Activated B cell treated with CpG ODN at 0.5 μM for 24 hours (primary cell): ENCODE data around the gene EDN1. TPM values are rescaled to one million over a fixed set of nuclear protein-coding genes. Genes with fewer than 3 reads are reported as not detected.

Experiments
- ATAC-seq: fragments of 200-7000 bp; cut with Tn5 transposase; one replicate; pipeline ENCODE4 v1.10.0; 2021; ENCODE audit warnings: low read depth, mild to moderate bottlenecking, moderate library complexity
- CTCF ChIA-PET: fragments of 350-600 bp; sonication (Branson Sonifier 250); formaldehyde crosslinking; loops from one replicate; lab custom pipeline; 2021; ENCODE audit warnings: antibody characterized with exemption; lab: Charles Lee
- POLR2A ChIA-PET: fragments of 350-600 bp; sonication (Branson Sonifier 250); formaldehyde crosslinking; loops from one replicate; lab custom pipeline; 2021; ENCODE audit warnings: antibody characterized with exemption; lab: Charles Lee
- DNase-seq: peaks from one replicate; pipeline ENCODE4 v3.0.0; 2022
- H3K27ac Mint-ChIP-seq: one replicate; pipeline ENCODE4 v1.8.0; 2020; ENCODE audit warnings: mixed read lengths
- H3K27me3 Mint-ChIP-seq: one replicate; pipeline ENCODE4 v1.8.0; 2021; ENCODE audit warnings: mixed read lengths
- H3K36me3 Mint-ChIP-seq: one replicate; pipeline ENCODE4 v1.8.0; 2021; ENCODE audit warnings: low read depth, mixed read lengths
- H3K4me1 Mint-ChIP-seq: one replicate; pipeline ENCODE4 v1.8.0; 2021; ENCODE audit warnings: mixed read lengths
- H3K4me3 Mint-ChIP-seq: one replicate; pipeline ENCODE4 v1.8.0; 2020; ENCODE audit warnings: mild to moderate bottlenecking, mixed read lengths
- H3K9me3 Mint-ChIP-seq: one replicate; pipeline ENCODE4 v1.8.0; 2020; ENCODE audit warnings: mixed read lengths
- intact Hi-C: fragments of 100-400 bp; cut with micrococcal nuclease; formaldehyde crosslinking; loops from one replicate; pipeline ENCODE4 v1.15.1; 2024
- total RNA-seq: library from RNA; stranded (reverse); gene quantifications from 2 replicates; pipeline ENCODE4 v1.2.3, GENCODE V29; 2022
- TF ChIP-seq, protein P1 (sequence below): fragments of 200-600 bp; IDR thresholded peaks from one replicate; pipeline ENCODE4 v1.8.0; 2022; ENCODE audit warnings: antibody characterized with exemption, mild to moderate bottlenecking

Gene EDN1
- total RNA-seq, 1 donor from 2014 or later, result 0.91 TPM

GRCh38 chr6:12245763-12246718 lies 44.1 kb upstream of the EDN1 start:
- CTCF ChIA-PET, result interaction anchor here (1.3 kb wide), 1 partner anchor 258 kb away, joined by 3 read pairs; no protein-coding TSS in a partner anchor

DNA sequence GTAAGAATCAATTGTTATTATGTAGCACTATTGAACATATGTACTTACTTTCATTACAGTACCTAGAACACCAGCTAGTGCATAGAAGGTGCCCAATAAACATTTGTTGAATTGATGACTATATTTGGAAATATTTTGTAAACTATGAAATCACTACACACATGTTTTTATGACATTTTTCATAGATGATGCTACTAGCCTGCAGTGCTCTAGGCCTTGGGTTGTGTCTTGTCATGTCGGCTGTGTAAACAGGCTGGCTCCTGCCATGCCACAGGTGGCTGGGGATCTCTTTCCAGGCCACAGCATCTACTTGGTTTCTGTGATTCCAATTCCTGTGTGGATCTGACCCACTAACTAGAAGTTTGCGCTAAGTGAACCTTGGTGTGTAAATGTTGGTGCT lies 43.3 kb upstream of the EDN1 start:
- Mint-ChIP-seq H3K4me3 (no peak overlapping the region), H3K36me3 (no peaks in the 10 kb centered on the region), H3K4me1 (no peaks in the 10 kb centered on the region), H3K9me3 (no peaks in the 10 kb centered on the region), H3K27me3 (peaks cover 11% of the 10 kb centered on the region), H3K27ac (no peak overlapping the region)
- ChIA-PET CTCF (no interaction called here), POLR2A (no interaction called here)
- intact Hi-C loops, result no loop called here
- DNase-seq (no peak), ATAC-seq (no peak)
- TF ChIP-seq, protein P1, sequence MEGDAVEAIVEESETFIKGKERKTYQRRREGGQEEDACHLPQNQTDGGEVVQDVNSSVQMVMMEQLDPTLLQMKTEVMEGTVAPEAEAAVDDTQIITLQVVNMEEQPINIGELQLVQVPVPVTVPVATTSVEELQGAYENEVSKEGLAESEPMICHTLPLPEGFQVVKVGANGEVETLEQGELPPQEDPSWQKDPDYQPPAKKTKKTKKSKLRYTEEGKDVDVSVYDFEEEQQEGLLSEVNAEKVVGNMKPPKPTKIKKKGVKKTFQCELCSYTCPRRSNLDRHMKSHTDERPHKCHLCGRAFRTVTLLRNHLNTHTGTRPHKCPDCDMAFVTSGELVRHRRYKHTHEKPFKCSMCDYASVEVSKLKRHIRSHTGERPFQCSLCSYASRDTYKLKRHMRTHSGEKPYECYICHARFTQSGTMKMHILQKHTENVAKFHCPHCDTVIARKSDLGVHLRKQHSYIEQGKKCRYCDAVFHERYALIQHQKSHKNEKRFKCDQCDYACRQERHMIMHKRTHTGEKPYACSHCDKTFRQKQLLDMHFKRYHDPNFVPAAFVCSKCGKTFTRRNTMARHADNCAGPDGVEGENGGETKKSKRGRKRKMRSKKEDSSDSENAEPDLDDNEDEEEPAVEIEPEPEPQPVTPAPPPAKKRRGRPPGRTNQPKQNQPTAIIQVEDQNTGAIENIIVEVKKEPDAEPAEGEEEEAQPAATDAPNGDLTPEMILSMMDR, result no peak

More at GRCh38 chr6:12245763-12246718, 44.1 kb upstream of the EDN1 start:
- TF ChIP-seq, protein P1, result no peak
- intact Hi-C loops, result no loop called here
- POLR2A ChIA-PET, result no interaction called here
- Mint-ChIP-seq H3K27ac (no peak overlapping the region), H3K4me3 (no peak overlapping the region), H3K27me3 (peaks cover 11% of the 10 kb centered on the region), H3K9me3 (no peaks in the 10 kb centered on the region), H3K36me3 (no peaks in the 10 kb centered on the region), H3K4me1 (no peaks in the 10 kb centered on the region)
- DNase-seq, result no peak
- no peak for ATAC-seq

GRCh38 chr6:12249541-12250382 lies 40.4 kb upstream of the EDN1 start:
- Mint-ChIP-seq H3K4me3 (no peak overlapping the region), H3K27me3 (peaks cover 9% of the 10 kb centered on the region), H3K4me1 (no peaks in the 10 kb centered on the region), H3K27ac (no peak overlapping the region), H3K36me3 (no peaks in the 10 kb centered on the region), H3K9me3 (no peaks in the 10 kb centered on the region)
- DNase-seq (no peak), ATAC-seq (no peak)
- TF ChIP-seq, protein P1, result no peak
- intact Hi-C loops, result no loop called here
- CTCF ChIA-PET, result no interaction called here
- POLR2A ChIA-PET, result no interaction called here

DNA sequence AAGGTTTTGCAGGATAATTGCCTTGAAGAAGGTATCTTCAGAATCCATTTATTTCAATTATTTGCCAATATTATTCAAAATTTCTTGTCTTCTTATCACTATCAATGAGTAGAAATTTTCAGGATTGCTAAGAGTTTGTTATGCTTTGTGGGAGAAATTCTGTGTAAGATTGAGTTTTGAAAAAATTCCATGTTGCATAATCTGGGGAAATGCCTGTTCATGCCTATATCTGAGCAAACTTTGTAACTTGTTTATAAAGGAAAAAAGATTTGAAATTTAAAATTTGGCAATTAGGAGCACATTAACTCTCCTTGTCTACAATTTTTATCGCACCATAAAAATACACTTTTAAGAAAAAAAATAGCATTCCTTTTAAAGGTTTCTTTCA lies 39.8 kb upstream of the EDN1 start:
- Mint-ChIP-seq H3K4me3 (no peak overlapping the region), H3K4me1 (no peaks in the 10 kb centered on the region), H3K9me3 (no peaks in the 10 kb centered on the region), H3K27me3 (peaks cover 9% of the 10 kb centered on the region), H3K27ac (no peak overlapping the region), H3K36me3 (no peaks in the 10 kb centered on the region)
- DNase-seq, result no peak
- TF ChIP-seq, protein P1, result no peak
- ChIA-PET CTCF (no interaction called here), POLR2A (no interaction called here)
- ATAC-seq, result no peak
- intact Hi-C loops, result no loop called here

GRCh38 chr6:12254210-12254609 lies 36.0 kb upstream of the EDN1 start:
- H3K27me3 Mint-ChIP-seq, result peaks cover 6% of the 10 kb centered on the region
- no peak for DNase-seq
- no peak overlapping the region for H3K4me3 Mint-ChIP-seq
- no peaks in the 10 kb centered on the region for H3K9me3 Mint-ChIP-seq
- H3K4me1 Mint-ChIP-seq, result no peaks in the 10 kb centered on the region
- intact Hi-C loops, result no loop called here
- ATAC-seq, result no peak
- ChIA-PET CTCF (no interaction called here), POLR2A (no interaction called here)
- no peaks in the 10 kb centered on the region for H3K36me3 Mint-ChIP-seq
- TF ChIP-seq, protein P1, result no peak
- H3K27ac Mint-ChIP-seq, result no peak overlapping the region
